ENCODE results near the gene SCFD2. TPM values are rescaled to one million over a fixed set of nuclear protein-coding genes. Genes with fewer than 3 reads are reported as not detected.

The SCFD2 gene
- total and polyA plus RNA-seq, 7 donors, result 5.8 to 13.3 (median 11.2) TPM

DNA sequence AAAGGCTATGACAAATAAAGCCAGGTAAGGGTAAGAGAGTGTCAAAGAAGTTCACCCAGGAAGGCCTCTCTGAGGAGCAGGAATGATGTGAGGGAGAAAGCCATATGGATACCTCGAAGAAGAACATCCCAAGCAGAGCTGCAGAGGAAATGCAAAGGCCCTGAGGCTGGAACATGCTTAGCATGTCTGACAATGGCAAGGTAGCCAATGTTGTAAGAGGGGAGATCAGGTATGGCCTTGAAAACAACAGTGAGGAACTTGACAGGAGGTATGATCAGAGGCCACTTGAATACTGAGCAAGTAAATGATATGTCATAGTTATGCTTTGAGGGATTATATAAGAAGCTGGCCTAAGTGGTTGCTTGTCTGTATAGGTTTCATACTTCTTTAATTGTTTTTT lies 3.8 kb downstream of the SCFD2 start:
- no peaks in the 10 kb centered on the region for H3K9me3 ChIP-seq
- H3K27me3 ChIP-seq (ENCODE audit: insufficient read depth in 3 of 3, low read length in 2 of 3), result no peaks in the 10 kb centered on the region
- H3K27ac ChIP-seq, result no peak overlapping the region
- ATAC-seq (no peak), DNase-seq (no peak)
- TF ChIP-seq, protein P1, sequence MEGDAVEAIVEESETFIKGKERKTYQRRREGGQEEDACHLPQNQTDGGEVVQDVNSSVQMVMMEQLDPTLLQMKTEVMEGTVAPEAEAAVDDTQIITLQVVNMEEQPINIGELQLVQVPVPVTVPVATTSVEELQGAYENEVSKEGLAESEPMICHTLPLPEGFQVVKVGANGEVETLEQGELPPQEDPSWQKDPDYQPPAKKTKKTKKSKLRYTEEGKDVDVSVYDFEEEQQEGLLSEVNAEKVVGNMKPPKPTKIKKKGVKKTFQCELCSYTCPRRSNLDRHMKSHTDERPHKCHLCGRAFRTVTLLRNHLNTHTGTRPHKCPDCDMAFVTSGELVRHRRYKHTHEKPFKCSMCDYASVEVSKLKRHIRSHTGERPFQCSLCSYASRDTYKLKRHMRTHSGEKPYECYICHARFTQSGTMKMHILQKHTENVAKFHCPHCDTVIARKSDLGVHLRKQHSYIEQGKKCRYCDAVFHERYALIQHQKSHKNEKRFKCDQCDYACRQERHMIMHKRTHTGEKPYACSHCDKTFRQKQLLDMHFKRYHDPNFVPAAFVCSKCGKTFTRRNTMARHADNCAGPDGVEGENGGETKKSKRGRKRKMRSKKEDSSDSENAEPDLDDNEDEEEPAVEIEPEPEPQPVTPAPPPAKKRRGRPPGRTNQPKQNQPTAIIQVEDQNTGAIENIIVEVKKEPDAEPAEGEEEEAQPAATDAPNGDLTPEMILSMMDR (IDR thresholded peaks at IDR 0.05), result no peak
- H3K4me3 ChIP-seq, result no peak overlapping the region
- 84 to 97% (median 91%) methylated on average over 1 of the region's 1 CpG for WGBS, 3 donors
- H3K36me3 ChIP-seq (ENCODE audit: insufficient read depth in 1 of 2, low read depth in 1 of 2), result no peaks in the 10 kb centered on the region
- H3K4me1 ChIP-seq, result peaks cover 19% of the 10 kb centered on the region
- intact Hi-C loops (cut with DNase I), result no loop called here

DNA sequence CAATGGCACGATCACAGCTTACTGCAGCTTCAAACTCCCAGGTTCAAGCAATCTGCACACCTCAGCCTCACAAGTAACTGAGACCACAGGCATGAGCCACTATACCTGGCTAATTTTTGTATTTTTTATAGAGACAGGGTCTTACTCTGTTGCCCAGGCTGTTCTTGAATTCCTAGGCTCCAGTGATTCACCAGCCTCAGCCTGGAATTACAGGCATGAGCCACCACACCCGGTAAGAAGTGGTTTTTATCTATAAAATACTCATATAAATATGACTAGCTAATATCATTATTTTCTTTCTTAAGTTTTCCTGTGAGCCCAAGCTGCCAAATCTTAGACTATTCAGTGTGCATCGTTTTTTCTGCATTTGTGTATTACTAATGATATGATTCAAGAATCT lies 4.4 kb downstream of the SCFD2 start:
- H3K4me1 ChIP-seq, result peaks cover 16% of the 10 kb centered on the region
- intact Hi-C loops (cut with DNase I), result no loop called here
- H3K27ac ChIP-seq, result no peak overlapping the region
- no peaks in the 10 kb centered on the region for H3K9me3 ChIP-seq
- WGBS, 3 donors, result 83 to 92% (median 84%) methylated on average over 3 of the region's 3 CpGs
- no peaks in the 10 kb centered on the region for H3K36me3 ChIP-seq (ENCODE audit: insufficient read depth in 1 of 2, low read depth in 1 of 2)
- TF ChIP-seq, protein P1 (IDR thresholded peaks at IDR 0.05), result no peak
- no peak overlapping the region for H3K4me3 ChIP-seq
- no peaks in the 10 kb centered on the region for H3K27me3 ChIP-seq (ENCODE audit: insufficient read depth in 3 of 3, low read length in 2 of 3)
- no peak for ATAC-seq
- no peak for DNase-seq

DNA sequence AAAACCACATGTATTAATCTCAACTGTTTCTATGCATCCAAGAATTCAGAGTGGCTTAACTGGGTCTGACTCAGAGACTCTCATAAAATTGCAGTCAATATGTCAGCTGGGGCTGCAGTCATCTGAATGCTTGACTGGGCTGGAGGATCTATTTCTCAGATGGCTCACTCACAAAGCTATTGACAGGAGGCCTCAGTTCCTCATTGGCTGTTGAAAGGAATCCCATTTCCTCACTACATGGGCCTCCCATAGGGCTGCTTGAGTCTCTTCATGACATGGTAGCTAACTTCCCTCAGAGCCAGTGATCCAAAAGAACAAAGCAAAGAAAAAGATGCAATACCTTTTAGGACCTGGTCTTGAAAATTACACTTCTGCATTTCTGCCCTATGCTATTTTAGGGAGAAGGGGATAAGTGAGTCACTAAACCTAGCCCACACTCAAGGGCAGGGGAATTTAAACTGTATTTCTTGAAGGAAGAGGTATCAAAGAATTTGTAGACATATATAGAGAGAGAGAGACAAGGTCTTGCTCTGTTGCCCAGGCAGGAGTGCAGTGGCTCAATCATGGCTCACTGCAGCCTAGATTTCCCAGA lies 9.8 kb downstream of the SCFD2 start:
- H3K27me3 ChIP-seq (ENCODE audit: insufficient read depth in 3 of 3, low read length in 2 of 3), result no peaks in the 10 kb centered on the region
- intact Hi-C loops (cut with DNase I), result no loop called here

DNA sequence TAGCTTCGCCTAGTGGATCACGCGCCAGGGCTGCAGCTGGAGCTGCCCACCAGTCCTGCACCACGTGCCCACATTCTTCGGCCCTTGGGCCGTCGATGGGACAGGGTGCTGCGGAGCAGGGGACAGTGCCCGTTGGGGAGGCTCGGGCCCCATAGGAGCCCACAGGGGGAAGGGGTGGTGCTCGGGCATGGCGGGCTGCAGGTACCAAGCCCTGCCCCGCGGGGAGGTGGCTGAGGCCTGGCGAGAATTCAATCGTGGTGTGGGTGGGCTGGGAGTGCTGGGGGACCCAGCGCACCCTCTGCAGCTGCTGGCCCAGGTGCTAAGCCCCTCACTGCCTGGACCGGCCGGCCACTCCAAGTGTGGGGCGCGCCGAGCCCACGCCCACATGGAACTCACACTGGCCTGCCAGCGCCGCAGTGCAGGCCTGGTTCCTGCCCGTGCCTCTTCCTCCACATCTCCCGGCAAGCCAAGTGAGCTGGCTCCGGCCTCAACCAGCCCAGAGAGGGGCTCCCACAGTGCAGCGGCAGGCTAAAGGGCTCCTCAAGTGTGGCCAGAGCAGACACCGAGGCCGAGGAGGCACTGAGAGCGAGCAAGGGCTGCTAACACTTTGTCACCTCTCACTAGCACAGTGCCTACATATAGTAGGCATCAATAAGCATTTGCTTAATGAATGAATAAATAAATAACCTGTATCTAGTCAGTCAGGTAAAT lies 11.7 kb downstream of the SCFD2 start:
- peaks cover 0 to 22% of the 10 kb centered on the region in 2 donors for H3K36me3 ChIP-seq (ENCODE audit: insufficient read depth in 1 of 2, low read depth in 1 of 2)
- ATAC-seq, result no peak

More for the DNA sequence above, 9.8 kb downstream of the SCFD2 start:
- Histone ChIP-seq H3K9me3 (no peaks in the 10 kb centered on the region), H3K36me3 (ENCODE audit: insufficient read depth in 1 of 2, low read depth in 1 of 2) (peaks cover 0 to 15% of the 10 kb centered on the region in 2 donors), H3K4me3 (no peak overlapping the region), H3K4me1 (no peaks in the 10 kb centered on the region), H3K27ac (no peak overlapping the region)
- ATAC-seq, result no peak
- TF ChIP-seq, protein P1 (IDR thresholded peaks at IDR 0.05), result no peak
- no peak for DNase-seq

More for the DNA sequence above, 11.7 kb downstream of the SCFD2 start:
- WGBS, 3 donors, result 95 to 96% (median 96%) methylated on average over 30 to 32 of the region's 32 CpGs
- Histone ChIP-seq H3K4me3 (no peak overlapping the region), H3K27me3 (ENCODE audit: insufficient read depth in 3 of 3, low read length in 2 of 3) (no peaks in the 10 kb centered on the region), H3K27ac (no peak overlapping the region), H3K9me3 (no peaks in the 10 kb centered on the region), H3K4me1 (no peaks in the 10 kb centered on the region)
- peak in 1 of 2 donors; percentile 46 for DNase-seq
- TF ChIP-seq, protein P1 (IDR thresholded peaks at IDR 0.05), result no peak
- intact Hi-C loops (cut with DNase I), result no loop called here
